M059J (cell line): Measurements from ENCODE around the gene SLC38A6. TPM values are rescaled to one million over a fixed set of nuclear protein-coding genes. Genes with fewer than 3 reads are reported as not detected.

ENCODE experiments used
- DNase-seq: peaks from one replicate; pipeline ENCODE4 v3.0.0-alpha.2; 2012; ENCODE audit warnings: low read depth
- total RNA-seq: library from RNA; depleted of rRNA; stranded (reverse); fragments of >200 nt; shearing (Covaris generic); gene quantifications from 2 replicates; pipeline ENCODE4 v1.2.3, GENCODE V29; 2014

The SLC38A6 gene
- total RNA-seq, 1 experiment from 2014 or later: 27.7 TPM

DNA sequence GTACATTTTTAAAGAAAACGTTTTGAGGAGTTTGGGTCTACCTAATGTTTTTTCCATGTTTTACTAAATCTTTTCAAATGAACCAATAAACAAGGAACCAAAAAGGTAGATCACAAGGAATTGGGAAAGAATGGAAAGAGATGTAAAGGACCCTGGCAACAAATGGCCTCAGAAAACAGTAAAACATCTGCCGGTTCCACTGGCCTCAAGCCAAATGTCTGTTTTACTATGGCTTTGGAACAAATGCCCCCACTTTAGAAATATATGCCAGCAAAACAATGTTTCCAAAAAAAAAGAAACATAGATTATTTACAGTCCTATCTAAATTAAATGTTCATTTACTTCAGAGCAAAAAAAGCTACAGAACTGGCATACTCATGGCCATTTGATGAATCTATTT is 3.2 kb upstream of the SLC38A6 start:
- DNase-seq: no peak

DNA sequence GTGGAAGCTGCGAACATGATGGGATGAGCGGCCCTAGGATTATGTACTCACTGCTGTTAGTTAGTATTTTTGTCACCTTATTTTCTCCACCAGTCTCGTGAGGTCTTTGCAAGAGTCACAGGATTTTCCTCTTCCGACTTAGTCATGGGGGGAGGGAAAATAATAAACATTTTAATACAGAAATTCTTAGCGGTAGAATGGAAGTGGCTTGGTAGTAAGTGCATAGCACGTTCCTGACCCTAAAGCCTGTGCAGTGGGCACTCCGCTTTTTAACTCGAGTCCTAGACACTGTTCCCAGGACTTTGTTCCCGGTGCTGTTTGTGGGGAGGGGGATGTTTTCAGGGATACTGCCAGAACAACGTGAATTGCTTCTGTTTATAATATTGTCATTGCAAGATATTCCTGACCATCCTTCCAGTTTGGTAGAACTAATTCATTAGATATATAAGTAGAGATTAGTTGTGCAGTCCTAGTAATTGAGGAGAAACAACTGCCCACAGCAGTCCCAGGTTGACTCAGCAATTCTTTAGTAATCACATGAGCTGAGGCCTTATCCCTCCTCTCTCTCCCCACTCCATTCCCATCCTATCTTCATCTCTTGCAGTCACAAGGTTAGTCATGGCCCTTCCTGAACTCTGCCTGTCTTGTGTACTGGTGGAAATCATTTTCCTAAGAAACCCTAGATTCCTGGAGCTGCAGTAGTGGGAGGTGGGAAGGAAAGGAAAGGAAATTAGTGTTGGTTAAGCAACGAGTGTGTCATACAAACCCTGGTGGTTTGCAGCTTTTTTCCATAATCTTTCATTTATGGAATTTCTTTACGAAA is 799 bp downstream of the SLC38A6 start:
- DNase-seq: peak; percentile 82

DNA sequence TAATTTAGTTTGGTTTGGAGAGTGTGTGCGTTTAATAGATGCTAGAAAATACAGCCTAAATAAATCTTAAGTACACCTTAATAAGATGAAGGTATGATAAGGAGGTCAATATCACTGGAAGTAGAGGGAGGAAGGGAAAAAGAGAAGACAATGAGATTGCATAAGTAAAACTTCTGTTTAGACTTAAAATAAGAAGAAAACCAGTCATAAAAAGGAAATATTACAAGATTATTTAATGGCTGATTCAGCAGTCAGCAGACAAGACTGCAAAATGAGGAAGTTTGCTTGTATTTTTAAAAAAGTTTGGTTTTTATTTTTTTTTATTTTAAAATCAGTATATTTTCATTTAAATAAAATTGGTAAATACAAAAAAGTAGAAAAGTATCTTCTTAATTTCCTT is 3.2 kb downstream of the SLC38A6 start:
- DNase-seq: no peak

DNA sequence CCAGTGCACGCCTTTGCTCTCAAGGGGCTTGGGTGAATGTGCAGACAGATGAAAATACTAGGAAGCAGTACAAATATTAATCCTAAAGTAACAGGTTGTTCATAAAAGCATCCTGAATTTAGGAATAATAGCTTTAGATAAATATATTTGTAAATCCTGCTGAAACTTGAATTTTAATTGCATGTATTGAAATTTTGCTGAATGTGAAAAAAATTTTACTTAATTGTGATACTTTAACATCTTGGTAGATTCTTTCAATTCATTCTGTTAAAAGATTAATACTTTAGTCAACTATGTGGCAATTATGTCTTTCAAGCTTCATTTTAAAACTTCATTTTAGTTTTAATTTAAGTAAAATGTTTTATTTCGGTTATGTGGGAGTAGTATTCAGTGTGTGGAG is 5.5 kb downstream of the SLC38A6 start:
- DNase-seq: no peak

GRCh38 chr14:60989599-60989998 is 8.6 kb downstream of the SLC38A6 start:
- no peak for DNase-seq

DNA sequence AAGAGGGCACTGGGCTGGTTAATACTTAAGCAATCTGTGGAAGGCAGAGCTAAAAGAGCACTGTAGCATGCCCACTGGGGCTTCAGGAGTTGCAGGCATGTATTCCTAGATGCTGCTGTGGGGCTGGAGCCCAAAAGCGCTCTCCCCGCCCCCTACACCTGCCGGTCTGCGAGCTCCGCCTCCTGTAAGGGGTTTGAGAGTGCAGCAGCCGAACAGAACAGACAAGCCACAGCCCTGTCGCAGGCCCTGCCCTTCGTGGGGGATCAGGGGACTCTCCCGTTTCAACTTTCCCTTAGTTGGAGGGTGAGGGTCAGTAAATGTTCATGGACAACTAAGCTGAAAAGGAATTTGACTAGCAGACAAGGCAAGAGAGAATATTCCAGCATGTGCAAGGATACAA is 17.6 kb downstream of the SLC38A6 start:
- DNase-seq: no peak

DNA sequence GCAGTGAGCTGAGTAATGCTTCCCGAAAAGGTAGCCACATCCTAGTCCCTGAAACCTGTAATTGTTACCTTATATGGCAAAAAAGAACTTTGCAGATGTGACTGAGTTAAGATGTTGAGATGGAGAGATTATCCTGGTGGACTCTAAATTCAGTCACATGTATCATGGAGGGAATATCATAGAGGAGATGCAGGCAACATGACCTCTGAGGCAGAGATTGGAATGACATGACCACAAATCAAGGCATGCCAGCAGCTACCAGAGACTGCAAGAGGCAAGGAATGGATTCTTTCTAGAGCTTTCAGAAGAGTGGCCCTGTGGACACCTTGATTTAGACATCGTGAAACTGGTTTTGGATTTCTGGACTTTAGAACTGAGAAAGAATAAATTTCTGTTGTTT is 18.5 kb downstream of the SLC38A6 start:
- DNase-seq: no peak

DNA sequence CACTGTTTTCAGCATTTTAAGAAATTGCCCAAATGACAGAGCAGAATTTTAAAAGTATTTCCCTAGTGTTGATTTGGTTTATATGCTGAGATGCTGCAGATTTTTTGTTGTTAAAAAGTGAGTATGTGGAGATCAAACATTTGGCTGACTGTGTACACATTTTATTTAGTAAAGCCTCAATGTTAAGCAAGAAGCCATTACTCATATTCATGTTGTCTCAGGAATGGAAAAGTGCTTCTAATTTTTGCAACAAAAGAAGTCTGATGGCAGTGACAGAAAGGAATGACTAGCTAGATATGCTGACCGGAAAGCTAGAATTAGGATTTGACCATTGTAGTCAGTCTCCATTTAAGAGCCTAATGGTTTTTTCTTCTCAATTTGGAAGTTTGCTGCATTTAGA is 22.5 kb downstream of the SLC38A6 start:
- DNase-seq: no peak

DNA sequence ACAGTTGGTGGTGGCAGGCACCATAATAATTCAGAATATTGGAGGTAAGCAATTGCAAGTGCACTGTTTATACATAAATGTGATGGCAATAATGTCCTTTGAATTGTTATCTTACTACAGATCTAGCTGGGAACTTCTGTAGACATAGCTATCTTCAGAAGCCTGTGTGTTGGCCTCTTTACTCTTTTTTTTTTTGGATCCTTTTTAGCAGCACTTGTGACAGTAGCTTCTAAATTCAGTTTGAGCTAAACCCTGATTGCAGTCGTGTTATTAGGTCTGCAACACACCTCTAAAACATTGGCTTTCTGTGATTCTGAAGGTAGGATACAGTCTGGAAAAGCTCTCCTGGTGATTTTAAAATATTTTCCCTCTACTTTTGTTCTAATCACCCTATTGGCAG is 38.5 kb downstream of the SLC38A6 start:
- no peak for DNase-seq

- DNase-seq: peak; percentile 80
Measured at GRCh38 chr14:61025251-61026223, 44.5 kb downstream of the SLC38A6 start.

- DNase-seq: no peak
Measured at GRCh38 chr14:61026526-61026925, 45.5 kb downstream of the SLC38A6 start.

- DNase-seq: no peak
Measured at GRCh38 chr14:61031026-61031425, 50.0 kb downstream of the SLC38A6 start.

GRCh38 chr14:61033054-61033453 is 52.0 kb downstream of the SLC38A6 start:
- no peak for DNase-seq

DNA sequence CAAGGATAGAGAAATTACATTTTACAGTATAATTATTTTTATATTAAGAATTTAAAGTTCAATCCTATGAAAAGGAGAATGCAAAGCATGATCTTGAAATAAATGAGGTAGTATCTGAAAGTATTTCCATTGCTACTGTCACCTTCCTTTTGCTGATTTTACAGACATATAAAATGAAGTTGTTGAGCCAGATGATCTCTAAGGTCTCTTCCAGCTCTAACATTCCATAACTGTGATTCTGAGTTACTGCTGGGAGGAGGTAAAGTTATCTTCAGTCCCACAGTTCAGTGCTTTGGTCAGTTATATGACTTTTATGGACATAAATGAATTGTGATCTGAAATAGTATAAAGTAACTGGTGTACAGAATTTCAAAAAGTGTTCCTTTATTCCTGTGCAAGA is 52.8 kb downstream of the SLC38A6 start:
- no peak for DNase-seq

DNA sequence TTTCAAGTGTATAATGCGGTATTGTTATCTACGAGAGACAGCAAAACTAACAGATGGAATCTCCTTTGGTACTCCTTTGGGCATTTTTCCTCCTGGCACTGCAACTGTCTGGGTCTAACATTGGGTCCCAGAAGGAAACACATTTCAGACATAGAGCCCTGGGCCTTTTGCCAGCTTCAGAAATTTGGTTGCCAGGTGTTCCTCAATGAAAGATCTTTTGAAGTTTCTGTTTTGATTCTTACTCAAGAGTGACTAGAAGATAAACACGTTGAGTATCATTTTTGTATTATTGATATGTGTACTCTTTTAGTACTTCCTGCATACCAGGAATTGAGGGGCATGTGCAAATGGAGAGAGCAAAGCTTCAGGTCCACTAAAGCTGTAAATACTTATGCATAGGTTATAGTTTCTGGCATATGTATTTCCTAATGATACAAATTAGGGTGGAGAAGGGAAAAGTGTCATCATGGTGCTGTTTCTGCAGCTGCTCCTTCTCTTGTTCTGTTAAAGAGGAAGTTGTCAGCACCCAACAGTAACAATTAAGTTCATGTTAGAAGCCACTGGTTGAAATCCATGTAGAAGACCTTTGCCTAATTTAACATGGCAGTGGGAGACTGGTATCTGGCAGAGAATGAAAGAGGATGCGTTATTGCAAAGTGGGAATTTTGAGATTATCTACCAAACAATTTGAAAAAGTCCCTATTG is 53.5 kb downstream of the SLC38A6 start:
- no peak for DNase-seq

DNA sequence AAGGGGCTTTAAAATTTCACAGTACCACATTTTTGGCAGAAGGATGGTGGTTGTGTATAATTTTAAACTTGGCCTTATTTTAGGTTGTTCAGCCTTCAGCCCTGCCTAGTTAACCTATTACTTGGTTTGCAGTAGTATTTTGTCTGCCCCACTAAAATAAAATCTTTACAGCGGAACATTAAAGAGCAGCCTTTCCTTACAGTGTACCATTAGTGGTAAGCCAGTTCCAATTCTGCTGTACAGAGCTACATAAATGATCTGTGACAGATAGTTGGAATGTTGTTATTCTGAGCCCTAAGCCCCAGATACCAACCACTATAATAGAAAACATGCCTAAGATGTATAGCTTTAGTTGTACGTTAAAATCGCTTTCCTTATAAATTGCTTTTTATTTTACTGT is 56.2 kb downstream of the SLC38A6 start:
- no peak for DNase-seq

DNA sequence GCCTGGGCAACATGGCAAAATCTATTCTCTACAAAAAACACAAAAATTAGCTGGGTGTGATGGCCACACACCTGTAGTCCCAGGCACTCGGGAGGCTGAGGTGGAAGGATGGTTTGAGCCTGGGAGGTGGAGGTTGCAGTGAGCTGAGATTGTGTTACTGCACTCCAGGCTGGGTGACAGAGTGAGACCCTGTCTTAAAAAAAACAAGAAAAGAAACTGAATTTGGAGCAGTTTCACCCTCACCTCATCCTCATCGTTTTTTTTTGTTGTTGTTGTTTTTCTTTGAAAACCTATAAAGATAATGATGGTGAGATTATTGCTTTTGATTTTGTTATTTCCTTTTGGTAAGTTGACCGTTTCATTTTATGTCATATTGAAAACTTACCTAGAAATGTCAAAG is 60.7 kb downstream of the SLC38A6 start:
- DNase-seq: no peak

DNA sequence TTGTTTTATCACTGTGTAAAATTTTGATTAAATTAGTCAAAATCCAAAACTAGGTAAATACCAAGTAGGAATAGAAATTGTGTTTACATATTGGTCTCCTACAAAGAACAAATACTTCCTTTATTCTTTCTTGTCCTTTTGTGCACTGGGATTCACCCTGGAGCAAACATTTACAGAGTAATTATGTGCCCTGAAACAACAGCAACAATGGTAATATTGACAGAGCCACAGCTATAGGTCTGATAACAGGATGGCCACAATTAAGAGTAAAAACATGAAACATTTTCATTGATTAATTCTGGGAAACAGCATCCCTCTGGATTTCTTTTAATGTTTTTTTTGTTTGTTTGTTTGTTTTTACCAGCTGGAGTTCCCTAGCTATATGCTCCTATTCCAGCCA is 61.2 kb downstream of the SLC38A6 start:
- no peak for DNase-seq

- no peak for DNase-seq
Measured at GRCh38 chr14:61043506-61043905, 62.5 kb downstream of the SLC38A6 start.

DNA sequence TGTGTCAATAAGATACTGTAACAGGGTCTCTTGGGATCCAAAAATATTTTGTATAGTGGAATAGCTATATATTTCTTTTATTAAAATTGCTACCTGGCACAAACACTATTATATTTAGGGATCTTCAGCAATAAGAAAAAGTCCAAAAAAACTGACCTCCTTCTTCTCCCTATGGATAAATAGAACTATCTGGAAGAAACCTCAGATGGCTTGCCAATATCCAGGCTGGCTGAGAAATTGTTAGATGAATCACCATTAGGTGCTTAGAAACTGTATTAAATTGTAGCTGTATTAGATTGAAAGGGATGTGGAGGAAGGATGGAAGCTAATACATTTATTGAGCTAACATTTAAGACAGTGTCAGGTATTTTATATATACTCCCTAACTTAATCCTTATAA is 66.0 kb downstream of the SLC38A6 start:
- no peak for DNase-seq

GRCh38 chr14:61048640-61049039 is 67.6 kb downstream of the SLC38A6 start:
- no peak for DNase-seq

DNA sequence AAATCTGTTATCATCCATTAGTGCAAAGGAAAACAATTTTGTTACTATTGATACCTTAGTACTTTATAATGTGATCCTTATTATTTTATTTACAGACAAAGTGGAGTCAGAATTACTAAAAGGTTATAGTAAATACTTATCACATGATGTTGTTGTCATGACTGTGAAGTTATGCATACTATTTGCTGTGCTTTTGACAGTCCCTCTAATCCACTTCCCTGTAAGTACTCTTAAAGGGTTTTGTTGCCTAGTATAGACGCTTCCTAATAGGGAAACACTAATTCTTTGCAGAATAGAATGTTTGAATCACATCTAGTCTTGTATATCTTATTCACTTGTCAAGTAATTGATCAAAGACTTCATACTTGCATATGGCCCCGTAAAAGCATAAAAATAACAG is 69.4 kb downstream of the SLC38A6 start:
- DNase-seq: no peak
